HL-60 (cell line): ENCODE results near the gene FAM32A.

Experiments
- TF ChIP-seq, protein P1 (sequence below): IDR thresholded peaks from one replicate; pipeline ENCODE4 v1.5.1; 2011; ENCODE audit warnings: low read length, control low read depth, inconsistent platforms; ENCODE audit not compliant: insufficient read depth
- TF ChIP-seq, protein P2 (sequence below): IDR thresholded peaks from 2 replicates; pipeline ENCODE4 v1.6.1; 2012; ENCODE audit warnings: low read depth; ENCODE audit not compliant: insufficient replicate concordance

DNA sequence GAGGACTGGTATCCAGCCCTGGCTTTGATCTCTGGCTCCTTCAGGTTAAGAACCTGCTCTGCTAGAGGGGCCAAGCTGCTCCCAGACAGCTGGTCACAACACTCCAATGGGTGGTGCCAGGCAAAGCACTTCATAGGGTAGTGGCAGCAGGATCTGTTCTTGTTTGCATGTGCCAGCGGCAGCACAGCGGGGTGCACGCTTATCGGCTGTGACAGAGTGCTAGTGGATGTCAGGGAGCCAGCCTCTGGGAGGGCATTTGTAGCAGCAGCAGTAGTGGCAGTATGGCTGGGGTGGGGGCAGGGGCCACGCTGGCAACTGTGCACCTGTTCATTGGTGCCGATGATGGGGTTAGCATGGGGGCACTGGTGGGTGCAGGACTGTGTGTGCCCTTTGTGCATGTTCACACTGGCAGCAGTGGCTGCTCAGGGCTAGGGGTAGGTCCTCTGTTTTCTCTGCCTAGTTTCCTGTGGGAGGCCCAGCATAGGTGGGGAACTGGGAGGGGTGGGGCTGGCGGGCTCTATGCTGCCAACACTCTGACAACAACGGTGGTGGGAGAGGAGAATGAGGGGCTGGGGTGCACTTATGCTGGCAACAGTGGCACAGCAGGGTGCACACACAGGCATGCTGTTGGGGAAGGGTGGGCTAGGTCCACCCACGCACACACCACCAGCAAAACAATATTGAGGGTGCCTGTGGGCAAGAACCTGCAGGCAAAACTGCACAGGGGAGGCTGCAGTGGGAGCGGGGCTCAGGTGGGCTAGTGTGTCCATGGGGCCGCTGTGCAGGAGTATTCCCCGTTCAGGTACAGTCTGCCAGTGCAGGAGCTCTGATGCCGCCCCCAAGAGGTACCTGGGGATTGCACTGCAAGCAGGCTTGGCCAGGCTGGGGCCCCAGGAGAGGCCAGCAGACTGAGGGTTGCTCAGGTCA is 31.8 kb downstream of the FAM32A start:
- TF ChIP-seq, protein P1, sequence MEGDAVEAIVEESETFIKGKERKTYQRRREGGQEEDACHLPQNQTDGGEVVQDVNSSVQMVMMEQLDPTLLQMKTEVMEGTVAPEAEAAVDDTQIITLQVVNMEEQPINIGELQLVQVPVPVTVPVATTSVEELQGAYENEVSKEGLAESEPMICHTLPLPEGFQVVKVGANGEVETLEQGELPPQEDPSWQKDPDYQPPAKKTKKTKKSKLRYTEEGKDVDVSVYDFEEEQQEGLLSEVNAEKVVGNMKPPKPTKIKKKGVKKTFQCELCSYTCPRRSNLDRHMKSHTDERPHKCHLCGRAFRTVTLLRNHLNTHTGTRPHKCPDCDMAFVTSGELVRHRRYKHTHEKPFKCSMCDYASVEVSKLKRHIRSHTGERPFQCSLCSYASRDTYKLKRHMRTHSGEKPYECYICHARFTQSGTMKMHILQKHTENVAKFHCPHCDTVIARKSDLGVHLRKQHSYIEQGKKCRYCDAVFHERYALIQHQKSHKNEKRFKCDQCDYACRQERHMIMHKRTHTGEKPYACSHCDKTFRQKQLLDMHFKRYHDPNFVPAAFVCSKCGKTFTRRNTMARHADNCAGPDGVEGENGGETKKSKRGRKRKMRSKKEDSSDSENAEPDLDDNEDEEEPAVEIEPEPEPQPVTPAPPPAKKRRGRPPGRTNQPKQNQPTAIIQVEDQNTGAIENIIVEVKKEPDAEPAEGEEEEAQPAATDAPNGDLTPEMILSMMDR: no peak
- TF ChIP-seq, protein P2, sequence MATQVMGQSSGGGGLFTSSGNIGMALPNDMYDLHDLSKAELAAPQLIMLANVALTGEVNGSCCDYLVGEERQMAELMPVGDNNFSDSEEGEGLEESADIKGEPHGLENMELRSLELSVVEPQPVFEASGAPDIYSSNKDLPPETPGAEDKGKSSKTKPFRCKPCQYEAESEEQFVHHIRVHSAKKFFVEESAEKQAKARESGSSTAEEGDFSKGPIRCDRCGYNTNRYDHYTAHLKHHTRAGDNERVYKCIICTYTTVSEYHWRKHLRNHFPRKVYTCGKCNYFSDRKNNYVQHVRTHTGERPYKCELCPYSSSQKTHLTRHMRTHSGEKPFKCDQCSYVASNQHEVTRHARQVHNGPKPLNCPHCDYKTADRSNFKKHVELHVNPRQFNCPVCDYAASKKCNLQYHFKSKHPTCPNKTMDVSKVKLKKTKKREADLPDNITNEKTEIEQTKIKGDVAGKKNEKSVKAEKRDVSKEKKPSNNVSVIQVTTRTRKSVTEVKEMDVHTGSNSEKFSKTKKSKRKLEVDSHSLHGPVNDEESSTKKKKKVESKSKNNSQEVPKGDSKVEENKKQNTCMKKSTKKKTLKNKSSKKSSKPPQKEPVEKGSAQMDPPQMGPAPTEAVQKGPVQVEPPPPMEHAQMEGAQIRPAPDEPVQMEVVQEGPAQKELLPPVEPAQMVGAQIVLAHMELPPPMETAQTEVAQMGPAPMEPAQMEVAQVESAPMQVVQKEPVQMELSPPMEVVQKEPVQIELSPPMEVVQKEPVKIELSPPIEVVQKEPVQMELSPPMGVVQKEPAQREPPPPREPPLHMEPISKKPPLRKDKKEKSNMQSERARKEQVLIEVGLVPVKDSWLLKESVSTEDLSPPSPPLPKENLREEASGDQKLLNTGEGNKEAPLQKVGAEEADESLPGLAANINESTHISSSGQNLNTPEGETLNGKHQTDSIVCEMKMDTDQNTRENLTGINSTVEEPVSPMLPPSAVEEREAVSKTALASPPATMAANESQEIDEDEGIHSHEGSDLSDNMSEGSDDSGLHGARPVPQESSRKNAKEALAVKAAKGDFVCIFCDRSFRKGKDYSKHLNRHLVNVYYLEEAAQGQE: no peak
